GM19043 (cell line): ENCODE results near the gene SF3B1.
"Not testable (repeated sequence)": the region's sequence is repeated elsewhere in the genome, so short reads cannot be mapped to it uniquely, and the experiment has no call there.

Experiments
- ATAC-seq: cut with Tn5 transposase; IDR thresholded peaks from one replicate; pipeline ENCODE4 v1.9.1; 2021; ENCODE audit warnings: low read depth; ENCODE audit not compliant: unreplicated experiment

SF3B1 gene, protein sequence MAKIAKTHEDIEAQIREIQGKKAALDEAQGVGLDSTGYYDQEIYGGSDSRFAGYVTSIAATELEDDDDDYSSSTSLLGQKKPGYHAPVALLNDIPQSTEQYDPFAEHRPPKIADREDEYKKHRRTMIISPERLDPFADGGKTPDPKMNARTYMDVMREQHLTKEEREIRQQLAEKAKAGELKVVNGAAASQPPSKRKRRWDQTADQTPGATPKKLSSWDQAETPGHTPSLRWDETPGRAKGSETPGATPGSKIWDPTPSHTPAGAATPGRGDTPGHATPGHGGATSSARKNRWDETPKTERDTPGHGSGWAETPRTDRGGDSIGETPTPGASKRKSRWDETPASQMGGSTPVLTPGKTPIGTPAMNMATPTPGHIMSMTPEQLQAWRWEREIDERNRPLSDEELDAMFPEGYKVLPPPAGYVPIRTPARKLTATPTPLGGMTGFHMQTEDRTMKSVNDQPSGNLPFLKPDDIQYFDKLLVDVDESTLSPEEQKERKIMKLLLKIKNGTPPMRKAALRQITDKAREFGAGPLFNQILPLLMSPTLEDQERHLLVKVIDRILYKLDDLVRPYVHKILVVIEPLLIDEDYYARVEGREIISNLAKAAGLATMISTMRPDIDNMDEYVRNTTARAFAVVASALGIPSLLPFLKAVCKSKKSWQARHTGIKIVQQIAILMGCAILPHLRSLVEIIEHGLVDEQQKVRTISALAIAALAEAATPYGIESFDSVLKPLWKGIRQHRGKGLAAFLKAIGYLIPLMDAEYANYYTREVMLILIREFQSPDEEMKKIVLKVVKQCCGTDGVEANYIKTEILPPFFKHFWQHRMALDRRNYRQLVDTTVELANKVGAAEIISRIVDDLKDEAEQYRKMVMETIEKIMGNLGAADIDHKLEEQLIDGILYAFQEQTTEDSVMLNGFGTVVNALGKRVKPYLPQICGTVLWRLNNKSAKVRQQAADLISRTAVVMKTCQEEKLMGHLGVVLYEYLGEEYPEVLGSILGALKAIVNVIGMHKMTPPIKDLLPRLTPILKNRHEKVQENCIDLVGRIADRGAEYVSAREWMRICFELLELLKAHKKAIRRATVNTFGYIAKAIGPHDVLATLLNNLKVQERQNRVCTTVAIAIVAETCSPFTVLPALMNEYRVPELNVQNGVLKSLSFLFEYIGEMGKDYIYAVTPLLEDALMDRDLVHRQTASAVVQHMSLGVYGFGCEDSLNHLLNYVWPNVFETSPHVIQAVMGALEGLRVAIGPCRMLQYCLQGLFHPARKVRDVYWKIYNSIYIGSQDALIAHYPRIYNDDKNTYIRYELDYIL

DNA sequence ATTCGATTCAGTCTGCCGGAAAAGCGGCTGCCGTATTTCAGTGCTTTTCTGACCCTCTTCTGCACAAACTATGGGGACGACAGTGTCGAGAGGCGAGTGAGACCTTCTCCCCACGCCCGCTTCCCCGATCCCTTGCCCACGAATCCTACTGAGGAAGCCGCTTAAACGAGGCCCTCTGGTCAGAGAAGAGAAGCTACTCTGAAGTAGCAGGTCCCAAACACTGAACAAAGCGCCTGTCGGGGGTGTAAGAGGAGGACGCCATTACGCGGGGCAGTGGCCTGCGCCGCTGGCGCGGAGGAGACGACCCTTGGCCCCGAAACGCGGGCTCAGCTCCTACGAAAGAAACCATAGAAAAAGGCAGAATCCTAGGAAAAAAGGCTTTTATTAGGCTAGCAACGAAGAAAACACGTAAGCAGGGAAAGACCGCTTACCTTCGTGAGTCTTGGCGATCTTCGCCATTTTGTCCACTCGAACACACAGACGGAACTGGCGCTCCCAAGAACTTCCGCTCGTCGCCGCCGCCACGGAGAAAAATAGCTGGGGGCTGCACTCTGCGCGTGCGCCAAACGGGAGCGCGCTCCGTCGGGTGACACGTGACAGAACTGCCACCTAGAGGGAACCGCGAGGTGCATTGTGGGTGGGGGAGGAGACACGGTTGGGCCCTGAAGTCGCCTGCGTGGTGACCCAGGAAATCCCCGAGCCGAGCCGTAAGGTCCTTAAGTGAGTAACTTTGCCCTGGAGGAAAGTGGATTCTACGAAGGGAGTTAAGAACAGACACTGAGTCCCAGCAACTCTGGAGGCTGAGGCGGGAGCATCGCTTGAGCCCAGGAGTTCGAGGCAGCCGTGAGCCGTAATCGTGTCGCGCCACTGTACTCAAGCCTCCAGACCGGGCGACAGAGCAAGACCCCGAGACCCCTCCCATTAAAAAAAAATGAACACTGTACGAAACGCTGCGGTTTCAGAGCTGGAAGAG is at the start of gene SF3B1:
TSS of gene SF3B1 (minus strand) at position 488 of the 973 bp plus-strand sequence. CDS start at position 459, 29 bp downstream.
- peak; percentile 96 for ATAC-seq

DNA sequence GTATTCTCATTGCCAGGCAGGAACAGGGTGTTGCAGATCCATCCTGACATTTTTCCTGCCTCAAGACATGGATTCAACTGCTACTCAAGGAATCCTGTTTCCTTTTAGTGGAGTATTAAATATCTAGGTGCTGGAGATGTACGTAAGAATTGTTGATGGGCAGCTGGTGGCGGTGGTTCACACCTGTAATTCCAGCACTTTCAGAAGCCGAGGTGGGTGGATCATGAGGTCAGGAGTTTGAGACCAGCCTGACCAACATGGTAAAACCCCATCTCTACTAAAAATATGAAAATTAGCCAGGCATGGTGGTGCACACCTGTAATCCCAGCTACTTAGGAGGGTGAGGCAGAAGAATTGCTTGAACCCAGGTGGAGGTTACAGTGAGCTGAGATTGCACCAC is 49.4 kb upstream of the SF3B1 start:
- not testable (repeated sequence) for ATAC-seq

- no peak for ATAC-seq
These were observed 45.6 kb upstream of the SF3B1 start for GRCh38 chr2:197480165-197481036.

GRCh38 chr2:197477797-197478196 is 43.0 kb upstream of the SF3B1 start:
- no peak for ATAC-seq

DNA sequence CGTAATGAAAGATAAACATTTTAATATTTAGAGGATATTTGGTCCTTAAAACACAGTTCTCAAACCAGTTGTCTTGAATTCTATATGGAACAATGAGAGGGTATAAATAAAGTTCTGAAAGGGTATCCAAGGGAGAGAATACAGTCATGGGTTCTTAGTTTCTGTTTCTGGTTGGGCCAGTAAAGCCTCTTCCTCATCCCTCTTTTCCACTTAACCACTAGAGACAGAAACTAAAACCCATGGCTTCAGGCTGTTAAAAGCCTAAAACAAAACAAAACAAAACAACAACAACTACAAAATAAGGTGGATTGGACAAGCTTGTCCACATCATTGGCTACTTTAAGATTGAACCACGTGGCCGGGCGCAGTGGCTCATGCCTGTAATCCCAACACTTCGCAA is 37.3 kb upstream of the SF3B1 start:
- no peak for ATAC-seq

- no peak for ATAC-seq
These were observed 29.3 kb upstream of the SF3B1 start for GRCh38 chr2:197464175-197464574.

DNA sequence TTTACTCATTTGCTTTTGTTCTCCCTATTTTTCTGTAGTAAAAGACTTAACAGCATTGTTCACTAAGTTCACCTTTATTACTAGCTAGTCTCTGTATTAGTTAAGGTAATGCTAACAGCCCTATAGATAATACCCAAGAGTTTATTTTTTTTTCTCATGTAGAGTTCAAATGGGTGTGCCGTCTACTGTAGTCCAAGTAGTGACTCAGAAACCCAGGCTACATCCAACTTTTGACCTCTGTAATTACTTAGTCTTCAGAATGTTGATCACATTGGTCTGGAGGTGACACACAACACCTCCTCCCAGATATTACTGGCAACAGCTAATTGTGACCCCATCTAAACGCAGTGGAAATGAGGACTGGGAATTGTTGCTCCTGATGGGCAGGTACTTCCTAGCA is 26.2 kb upstream of the SF3B1 start:
- ATAC-seq, result no peak

DNA sequence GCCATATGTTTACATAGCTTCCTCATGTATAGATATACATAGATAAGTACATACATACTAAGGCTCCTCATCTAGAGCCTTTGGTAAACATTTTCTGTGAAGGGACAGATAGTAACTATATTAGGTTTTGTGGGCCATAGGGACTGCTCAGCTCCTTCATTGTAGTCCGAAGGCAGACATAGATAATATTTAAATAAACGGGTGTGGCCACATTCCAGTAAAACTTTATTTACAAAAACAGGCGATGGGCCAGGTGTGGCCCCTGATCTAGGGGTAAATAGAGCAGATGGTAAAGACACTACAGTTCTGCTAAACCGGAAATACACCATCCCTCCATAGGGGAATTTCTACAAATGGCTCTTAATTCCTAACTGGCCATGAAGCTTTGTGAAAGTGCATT is 25.8 kb upstream of the SF3B1 start:
- ATAC-seq, result no peak

DNA sequence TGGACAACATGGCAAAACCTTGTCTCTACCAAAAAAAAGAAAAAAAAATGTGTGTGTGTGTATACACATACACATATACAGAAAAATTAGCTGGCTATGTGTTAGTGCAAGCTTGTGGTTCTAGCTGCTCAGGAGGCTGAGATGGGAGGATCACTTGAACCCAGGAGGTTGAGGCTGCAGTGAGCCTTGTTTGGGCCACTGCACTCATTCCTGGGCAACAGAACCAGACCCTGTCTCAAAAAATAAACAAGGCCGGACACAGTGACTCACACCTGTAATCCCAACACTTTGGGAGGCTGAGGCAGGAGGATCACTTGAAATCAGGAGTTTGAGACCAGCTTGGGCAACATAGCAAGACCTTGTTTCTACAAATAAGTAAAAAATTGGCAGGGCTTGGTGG is 20.6 kb upstream of the SF3B1 start:
- ATAC-seq, result no peak

DNA sequence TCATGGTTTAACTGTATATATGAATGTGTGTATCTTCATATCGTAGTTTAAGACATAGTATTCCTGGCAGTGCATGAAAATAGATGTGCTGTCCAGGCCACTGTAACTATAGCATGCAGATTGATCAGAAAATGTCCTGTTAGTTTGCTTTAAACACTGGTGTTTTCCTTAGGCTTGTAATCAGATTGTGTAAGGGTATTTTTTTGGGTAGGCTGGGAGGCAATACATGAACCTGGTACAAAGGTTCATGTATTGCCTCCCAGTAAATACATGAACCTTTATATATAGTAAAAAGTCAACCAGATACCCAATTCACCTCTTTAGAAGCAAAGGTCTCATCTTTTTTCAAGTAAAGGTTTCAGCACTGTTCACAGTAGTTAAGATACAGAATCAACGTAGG is 20.1 kb upstream of the SF3B1 start:
- ATAC-seq, result no peak

DNA sequence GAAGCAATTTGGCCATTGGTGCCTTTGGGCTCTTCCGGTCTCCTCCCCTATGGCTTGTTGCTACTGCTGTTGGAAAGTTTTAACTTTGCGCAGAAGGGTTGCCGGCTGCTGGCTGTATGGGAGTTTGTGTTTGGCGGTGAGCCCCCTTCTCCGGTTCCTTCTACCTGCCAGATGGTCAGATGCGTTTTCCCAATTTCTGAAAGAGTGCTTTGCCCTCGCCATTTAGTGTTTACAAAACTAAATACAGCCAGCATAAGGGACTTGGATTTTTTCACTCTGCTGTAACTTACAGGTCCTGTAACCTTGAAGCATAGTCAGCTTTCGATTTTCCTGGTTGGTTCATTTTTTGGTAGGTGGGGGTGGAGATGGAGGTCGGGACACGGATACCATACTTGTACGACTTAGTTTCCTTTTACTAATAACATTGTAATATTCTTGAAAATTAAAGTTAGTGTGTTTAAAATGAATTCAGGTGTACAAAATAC is 19.1 kb upstream of the SF3B1 start:
- peak; percentile 27 for ATAC-seq

DNA sequence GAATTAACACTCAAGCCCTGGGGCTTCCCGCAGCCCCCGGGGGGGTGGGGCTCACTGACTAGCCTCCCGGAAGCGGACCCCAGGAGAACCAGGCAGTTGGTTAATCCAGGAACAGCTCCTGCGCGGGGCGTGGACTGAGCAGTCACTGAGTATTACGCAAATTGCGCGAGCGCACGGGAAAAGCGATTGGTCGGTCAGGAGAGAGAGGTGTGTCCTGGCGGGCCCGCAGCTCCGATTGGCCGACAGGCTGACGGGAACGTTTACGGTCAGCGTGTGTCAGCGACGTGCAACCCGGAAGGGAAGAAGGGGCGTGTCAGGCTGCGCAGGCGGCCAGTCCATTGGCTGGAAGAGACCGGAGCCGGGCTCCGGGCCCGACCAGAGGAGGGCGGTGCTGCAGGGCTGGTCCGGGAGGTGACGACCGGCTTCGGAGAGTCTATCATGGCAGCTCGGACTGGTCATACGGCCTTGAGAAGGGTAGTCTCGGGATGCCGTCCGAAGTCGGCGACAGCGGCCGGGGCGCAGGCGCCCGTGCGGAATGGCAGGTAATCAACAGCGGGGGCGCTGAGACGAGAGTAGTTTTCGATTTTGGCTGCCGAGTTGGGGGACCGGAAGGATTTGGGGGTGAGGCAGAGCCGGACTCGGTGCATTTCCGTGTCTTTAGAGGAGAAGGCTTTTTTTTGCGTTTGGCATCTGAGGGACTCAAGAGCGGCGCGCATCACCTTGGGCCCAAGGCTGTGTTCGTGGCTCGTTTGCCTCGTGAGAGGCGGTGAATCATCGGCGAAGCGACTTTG is 18.5 kb upstream of the SF3B1 start, which contains the start of gene COQ10B:
TSS of gene COQ10B (plus strand) at position 430 of the 791 bp plus-strand sequence. CDS start at position 439, 9 bp downstream.
- peak; percentile 91 for ATAC-seq

- ATAC-seq, result no peak
These were observed 17.9 kb upstream of the SF3B1 start for GRCh38 chr2:197452754-197453122.

GRCh38 chr2:197450935-197451358 is 16.1 kb upstream of the SF3B1 start:
- not testable (repeated sequence) for ATAC-seq

DNA sequence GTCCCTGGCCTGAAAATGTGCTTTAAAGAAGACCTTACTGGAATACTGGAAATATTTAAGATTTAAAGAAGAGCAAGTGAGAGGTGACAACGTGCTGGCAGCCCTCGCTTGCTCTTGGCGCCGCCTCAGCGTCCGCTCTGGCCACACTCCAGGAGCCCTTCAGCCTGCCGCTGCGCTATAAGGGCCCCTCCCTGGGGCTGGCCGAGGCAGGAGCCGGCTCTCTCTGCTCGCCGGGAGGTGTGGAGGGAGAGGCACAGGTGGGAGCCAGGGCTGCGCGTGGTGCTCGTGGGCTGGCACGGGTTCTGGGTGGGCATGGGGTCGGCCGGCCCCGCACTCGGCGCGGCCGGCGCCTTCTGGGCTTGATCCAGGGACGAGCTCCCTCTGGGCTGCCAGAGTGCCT is 15.6 kb upstream of the SF3B1 start:
- no peak for ATAC-seq

- no peak for ATAC-seq
These were observed 12.0 kb upstream of the SF3B1 start for GRCh38 chr2:197446844-197447243.

GRCh38 chr2:197445746-197446145 is 10.9 kb upstream of the SF3B1 start:
- no peak for ATAC-seq

- ATAC-seq, result no peak
These were observed 8.0 kb upstream of the SF3B1 start for GRCh38 chr2:197442857-197443256.
